Choroid plexus epithelial cell (primary cell): ENCODE results near the gene MCCD1.
"Not testable (repeated sequence)": the region's sequence is repeated elsewhere in the genome, so short reads cannot be mapped to it uniquely, and the experiment has no call there.

ENCODE experiments used
- DNase-seq: peaks from one replicate; pipeline ENCODE4 v3.0.0-alpha.2; 2010; ENCODE audit warnings: low read depth
- H3K4me3 ChIP-seq: 2 replicates; pipeline ENCODE4 v1.5.1; 2011; ENCODE audit warnings: low read depth, mild to moderate bottlenecking, control low read depth, low read length, moderate library complexity
- TF ChIP-seq, protein P1 (sequence below): conservative IDR thresholded peaks from 2 replicates; pipeline ENCODE4 v1.5.1; 2011; ENCODE audit warnings: low read depth, mild to moderate bottlenecking, control low read depth, inconsistent platforms, low read length, moderate library complexity

The MCCD1 gene

DNA sequence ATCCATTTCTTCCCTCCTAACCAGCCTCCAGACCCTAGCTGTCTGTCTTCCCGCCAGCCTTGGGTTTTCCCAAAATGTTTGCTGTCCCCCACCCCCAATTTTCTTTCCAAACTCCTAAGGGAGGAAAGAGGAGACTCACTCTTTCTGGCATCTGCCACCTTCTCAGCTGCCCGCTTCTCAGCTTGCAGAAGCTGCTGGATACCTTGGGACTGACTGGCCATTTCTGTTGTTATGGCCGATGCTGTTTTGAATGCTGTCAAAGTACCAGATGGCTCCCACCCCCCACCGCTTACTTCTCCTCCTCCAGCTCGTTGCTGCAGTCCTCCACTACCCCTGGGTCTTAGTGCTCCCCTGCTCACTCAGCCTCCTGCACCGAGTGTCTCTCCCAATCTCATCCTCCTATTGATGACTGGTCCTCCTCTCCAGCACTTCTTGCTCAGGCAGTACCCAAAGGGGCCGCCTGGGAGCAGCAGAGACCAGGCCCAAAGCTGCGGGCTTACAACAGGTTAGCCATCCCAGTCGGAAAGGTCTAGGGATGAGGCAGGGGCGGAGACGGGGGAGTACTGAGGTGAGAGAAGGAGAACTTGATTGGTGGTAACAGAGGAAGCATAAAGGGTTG, 17.7 kb downstream of the MCCD1 start, which contains the start of gene ATP6V1G2:
TSS of gene ATP6V1G2 (minus strand) at position 270 of the 619 bp plus-strand sequence. CDS start at position 221, 49 bp downstream.
- peak; percentile 98 for DNase-seq
- TF ChIP-seq, protein P1, sequence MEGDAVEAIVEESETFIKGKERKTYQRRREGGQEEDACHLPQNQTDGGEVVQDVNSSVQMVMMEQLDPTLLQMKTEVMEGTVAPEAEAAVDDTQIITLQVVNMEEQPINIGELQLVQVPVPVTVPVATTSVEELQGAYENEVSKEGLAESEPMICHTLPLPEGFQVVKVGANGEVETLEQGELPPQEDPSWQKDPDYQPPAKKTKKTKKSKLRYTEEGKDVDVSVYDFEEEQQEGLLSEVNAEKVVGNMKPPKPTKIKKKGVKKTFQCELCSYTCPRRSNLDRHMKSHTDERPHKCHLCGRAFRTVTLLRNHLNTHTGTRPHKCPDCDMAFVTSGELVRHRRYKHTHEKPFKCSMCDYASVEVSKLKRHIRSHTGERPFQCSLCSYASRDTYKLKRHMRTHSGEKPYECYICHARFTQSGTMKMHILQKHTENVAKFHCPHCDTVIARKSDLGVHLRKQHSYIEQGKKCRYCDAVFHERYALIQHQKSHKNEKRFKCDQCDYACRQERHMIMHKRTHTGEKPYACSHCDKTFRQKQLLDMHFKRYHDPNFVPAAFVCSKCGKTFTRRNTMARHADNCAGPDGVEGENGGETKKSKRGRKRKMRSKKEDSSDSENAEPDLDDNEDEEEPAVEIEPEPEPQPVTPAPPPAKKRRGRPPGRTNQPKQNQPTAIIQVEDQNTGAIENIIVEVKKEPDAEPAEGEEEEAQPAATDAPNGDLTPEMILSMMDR: peak; percentile 99
- peak within 1 kb of the TSS; percentile 66 for H3K4me3 ChIP-seq

DNA sequence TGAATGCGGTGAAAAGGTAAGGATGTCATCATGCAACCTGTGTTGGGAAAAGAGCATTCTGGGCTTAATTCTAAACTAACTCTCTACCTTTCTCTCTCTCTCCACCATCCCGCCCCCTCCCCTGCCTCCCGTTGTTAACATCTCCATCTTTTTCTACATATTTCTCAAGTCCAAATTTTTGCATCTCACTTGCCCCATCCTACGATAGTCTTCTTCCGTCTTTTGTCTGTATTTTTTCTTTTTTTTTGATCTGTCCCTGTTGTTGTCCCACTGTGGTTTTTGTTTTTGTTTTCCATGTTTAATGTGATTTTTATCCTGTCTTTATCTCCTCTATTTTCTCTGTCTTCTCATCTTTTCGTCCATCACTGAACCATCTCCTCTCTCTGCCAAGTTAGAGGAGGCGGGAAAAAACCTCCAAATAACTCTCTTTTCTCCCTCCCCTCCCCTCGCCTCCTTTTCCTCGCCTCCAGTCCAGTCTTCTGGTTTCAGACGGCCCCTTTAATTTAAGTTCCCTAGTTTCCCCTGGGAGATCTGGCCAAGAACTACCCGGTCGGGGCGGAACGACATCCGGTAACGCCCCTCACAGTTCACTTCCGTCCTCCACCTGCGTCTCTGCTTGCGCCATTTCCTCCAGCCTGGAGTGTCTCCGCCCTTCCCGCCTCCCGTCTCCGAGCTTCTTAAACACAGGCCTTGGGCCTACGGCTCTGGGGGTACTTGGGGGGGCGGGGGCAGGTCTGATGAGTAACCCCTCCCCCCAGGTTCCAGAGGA, 18.4 kb downstream of the MCCD1 start, which contains the start of gene NFKBIL1:
TSS of gene NFKBIL1 (plus strand) at position 651 of the 769 bp plus-strand sequence. CDS start at position 738, 87 bp downstream.
- peak; percentile 99 for DNase-seq
- H3K4me3 ChIP-seq: peak within 1 kb of the TSS; percentile 66
- TF ChIP-seq, protein P1: no peak

DNA sequence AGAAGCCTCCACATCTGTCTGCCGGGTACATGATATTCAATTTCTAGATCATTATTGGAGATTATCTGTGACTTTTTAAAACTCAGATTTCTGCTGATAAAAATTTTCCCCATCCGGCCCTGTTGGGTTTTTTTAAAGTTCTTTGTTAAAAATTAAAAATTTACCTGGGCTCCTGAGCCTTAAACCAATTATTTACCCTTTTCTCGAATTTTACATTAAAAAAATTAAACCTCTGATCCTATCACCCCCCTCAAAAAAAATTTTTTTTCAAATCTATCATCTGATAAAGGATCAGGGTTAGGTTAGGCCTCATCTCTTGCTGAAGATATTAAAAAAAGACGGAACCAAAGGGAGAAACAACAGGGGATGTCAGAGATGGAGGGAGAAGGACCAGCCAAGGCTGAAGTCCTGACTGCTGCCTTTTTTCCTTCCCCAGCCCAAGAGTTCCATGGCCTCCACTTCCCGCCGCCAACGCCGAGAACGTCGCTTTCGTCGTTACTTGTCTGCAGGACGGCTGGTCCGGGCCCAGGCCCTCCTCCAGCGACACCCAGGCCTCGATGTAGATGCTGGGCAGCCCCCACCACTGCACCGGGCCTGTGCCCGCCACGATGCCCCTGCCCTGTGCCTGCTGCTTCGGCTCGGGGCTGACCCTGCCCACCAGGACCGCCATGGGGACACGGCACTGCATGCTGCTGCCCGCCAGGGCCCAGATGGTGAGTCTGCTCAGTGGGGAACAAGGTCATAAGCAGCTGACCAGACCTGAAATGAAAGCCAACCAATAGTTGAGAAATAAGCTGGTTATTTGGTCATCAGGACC, 19.2 kb downstream of the MCCD1 start:
- DNase-seq: no peak
- peak overlapping the region; percentile 66 for H3K4me3 ChIP-seq
- TF ChIP-seq, protein P1: no peak

DNA sequence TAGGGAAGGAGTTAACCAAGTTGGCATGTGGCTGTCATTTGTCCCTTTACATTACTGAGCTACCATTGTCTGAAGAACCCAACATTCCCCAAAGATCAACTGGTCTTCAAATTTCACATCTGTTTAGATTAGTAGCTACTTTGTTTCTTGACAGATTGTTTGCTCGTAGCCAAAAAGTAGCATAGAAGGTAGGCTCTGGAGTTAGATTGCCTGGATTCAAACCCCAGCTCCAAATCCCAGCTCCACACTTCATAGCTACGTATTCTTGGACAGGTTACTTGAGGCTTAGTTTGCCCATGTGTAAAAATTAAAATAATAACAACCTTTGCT, 19.7 kb downstream of the MCCD1 start:
- DNase-seq: no peak
- peak overlapping the region; percentile 66 for H3K4me3 ChIP-seq
- TF ChIP-seq, protein P1: no peak

DNA sequence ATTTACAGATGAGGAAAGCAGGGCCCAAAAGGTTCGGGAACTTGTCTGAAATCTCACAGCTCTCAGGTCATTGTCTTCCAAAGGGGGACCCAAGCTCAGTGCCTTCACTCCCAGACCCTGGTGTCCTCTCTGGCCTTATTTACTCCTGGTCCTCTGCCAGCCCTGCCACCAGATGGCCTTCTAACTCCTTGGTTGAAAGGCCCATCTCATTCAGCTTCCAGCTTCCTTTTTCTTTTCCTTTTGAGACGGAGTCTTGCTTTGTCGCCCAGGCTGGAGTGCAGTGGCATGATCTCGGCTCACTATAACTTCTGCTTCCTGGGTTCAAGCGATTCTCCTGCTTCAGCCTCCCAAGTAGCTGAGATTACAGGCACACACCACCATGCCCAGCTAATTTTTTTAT, 22.6 kb downstream of the MCCD1 start:
- peak; percentile 70 for DNase-seq
- H3K4me3 ChIP-seq: not testable (repeated sequence)
- TF ChIP-seq, protein P1: peak; percentile 64

DNA sequence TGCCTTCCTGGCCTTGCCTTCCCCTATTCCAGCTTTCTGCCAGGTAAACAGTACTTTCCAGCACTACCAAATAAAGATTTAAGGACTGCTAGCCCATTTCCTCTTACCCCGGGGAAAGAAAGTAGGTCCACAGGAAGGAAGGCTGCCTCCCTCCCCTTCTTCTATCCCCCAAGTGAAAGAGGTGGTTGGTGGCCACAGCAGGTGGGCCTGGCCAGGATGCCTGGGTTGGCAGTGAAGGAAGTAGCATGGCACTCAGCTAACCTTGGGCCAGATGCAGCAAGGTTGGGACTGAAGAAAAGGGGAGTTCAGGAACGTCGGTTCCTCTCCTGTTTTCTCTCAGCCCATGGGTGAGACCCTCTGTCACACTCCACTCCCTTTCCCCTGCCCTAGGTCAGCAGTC, 27.5 kb downstream of the MCCD1 start:
- TF ChIP-seq, protein P1: no peak
- H3K4me3 ChIP-seq: no peak overlapping the region
- no peak for DNase-seq
